IPS-20b (cell line): Measurements from ENCODE around the gene ABLIM2.

Experiments
- H3K27ac ChIP-seq: one replicate; pipeline ENCODE4 v1.5.1; 2013; ENCODE audit warnings: low read length
- H3K27me3 ChIP-seq: 2 replicates; pipeline ENCODE4 v1.6.1; 2013; ENCODE audit warnings: mild to moderate bottlenecking, low read length, inconsistent platforms; ENCODE audit not compliant: insufficient read depth
- H3K36me3 ChIP-seq: 2 replicates; pipeline ENCODE4 v1.6.1; 2013; ENCODE audit warnings: low read depth, mild to moderate bottlenecking, inconsistent platforms, low read length, moderate library complexity; ENCODE audit not compliant: insufficient read depth
- H3K4me1 ChIP-seq: 2 replicates; pipeline ENCODE4 v1.6.1; 2013; ENCODE audit warnings: mild to moderate bottlenecking, control low read depth, inconsistent platforms, low read length, moderate library complexity; ENCODE audit not compliant: insufficient read depth
- H3K4me3 ChIP-seq: 2 replicates; pipeline ENCODE4 v1.5.1; 2013; ENCODE audit warnings: mild to moderate bottlenecking, low read length, inconsistent platforms
- H3K9ac ChIP-seq: 2 replicates; pipeline ENCODE4 v1.6.1; 2013; ENCODE audit warnings: low read depth, mild to moderate bottlenecking, inconsistent platforms, low read length, moderate library complexity
- H3K9me3 ChIP-seq: 2 replicates; pipeline ENCODE4 v1.6.1; 2013; ENCODE audit warnings: mild to moderate bottlenecking, low read depth, low read length, inconsistent platforms; ENCODE audit not compliant: insufficient read depth

Gene ABLIM2

DNA sequence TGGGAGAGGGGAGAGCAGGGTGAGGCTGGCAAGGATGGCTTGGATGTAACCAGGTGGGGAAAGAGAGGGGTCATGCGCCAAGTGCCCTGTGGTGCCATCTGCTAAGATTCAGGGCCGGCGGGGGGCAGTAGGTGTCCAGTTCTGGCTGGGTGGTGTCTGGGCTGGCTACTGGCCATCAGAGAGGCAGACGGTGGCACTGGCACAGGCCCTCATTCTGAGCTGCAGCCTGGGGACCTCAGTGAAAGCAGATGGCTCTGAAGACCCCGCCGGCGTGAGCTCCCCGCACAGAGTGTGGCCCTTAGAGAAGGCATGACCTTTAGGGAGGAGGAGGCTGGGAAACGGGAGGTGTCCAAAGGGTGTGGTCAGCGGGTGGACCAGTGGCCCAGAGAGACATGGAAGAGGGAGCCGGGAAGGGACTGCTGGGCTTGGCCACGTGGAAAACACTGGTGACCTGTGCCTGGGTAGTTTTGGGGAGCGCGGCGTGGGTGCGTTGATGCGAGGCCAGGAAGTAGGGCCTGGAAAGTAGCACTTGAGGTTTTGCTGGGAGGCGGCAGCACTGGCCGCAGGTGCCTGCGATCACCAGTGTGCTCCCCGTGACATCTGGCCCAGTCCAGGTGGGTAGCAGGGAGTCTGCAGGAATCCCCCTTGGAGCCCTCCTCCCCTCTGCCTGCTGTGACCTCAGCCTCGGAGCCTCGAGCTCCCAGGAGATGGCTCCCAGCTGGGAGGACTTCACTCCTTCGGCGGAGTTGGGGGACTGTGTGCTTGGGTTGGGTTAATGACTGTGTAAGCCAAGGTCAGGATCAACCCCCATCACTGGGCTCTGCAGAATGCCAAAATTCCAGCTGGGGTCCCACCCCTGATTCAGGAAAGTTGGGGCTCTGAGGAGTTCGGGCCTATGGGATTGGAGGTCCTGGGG is 31.2 kb upstream of the ABLIM2 start:
- Histone ChIP-seq H3K9me3 (no peaks in the 10 kb centered on the region), H3K9ac (no peak overlapping the region), H3K27ac (no peak overlapping the region)

DNA sequence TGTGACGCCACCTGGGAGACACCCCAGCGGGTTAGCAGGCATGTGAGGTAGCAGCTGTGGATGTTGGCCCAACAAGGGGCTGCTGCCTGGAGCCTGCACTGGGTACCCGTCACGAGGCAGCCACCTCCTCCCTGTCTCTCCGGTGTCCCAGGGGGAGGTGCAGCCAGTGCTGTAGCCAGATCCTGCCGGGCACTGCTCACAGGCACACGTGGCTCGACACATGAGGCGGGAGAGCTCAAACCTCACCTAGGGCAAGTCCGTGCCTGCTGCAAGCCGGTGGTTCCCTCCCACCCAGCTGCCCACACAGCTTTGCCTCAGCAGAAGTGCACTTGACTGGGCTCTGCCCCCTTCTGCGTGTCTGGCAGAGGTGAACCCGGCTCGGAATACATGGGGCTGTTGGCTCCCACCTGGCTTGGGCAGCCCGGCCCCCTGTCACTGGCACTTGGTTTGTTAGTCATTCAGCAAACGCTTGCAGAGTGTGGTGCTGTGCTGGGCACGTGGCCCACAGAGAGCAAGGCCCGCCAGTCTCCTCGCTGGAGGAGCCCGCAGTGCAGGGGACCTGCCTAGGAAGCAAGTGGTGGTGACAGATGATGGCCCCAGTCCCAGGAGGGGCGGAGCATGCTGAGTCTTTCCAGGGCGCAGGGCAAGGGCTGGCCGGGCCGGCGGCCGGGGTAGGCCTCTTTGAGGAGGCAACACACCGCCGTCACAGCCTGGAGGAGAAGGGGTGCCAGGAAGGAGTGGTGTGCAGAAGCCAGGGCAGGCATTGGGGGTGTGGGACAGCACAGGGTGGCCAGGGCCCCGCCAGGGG is 30.3 kb upstream of the ABLIM2 start:
- Histone ChIP-seq H3K27me3 (no peaks in the 10 kb centered on the region), H3K27ac (no peak overlapping the region), H3K9ac (no peak overlapping the region), H3K9me3 (no peaks in the 10 kb centered on the region), H3K4me3 (no peak overlapping the region), H3K36me3 (no peaks in the 10 kb centered on the region), H3K4me1 (peaks cover 3% of the 10 kb centered on the region; the same call in 1 of the 2 replicates)

More for the DNA sequence above, 31.2 kb upstream of the ABLIM2 start:
- H3K27me3 ChIP-seq: no peaks in the 10 kb centered on the region
- no peak overlapping the region for H3K4me3 ChIP-seq
- H3K36me3 ChIP-seq: no peaks in the 10 kb centered on the region
- peaks cover 3% of the 10 kb centered on the region; the same call in 1 of the 2 replicates for H3K4me1 ChIP-seq

DNA sequence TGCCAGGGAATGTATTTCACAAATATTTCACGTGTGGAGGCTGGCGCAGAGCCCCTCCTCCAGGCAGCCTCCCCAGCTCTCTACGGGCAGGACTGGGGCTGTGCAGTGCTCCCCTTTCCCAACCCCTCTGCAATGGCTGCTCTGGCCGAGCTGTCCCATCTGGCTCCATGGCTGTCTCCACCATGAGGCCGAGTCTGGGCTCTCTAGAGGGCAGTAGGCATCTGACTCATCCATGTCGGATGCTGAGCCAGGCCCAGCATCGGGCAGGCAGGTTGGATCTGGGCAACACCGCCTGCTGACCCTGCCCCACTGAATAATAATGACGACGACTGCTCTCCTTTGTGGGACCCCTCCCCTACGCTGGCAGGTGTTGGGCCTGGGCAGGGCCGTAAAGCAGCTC is 29.5 kb upstream of the ABLIM2 start:
- H3K36me3 ChIP-seq: no peaks in the 10 kb centered on the region
- no peaks in the 10 kb centered on the region for H3K4me1 ChIP-seq
- no peak overlapping the region for H3K27ac ChIP-seq
- H3K9ac ChIP-seq: no peak overlapping the region
- H3K4me3 ChIP-seq: no peak overlapping the region
- H3K9me3 ChIP-seq: no peaks in the 10 kb centered on the region
- H3K27me3 ChIP-seq: no peaks in the 10 kb centered on the region

DNA sequence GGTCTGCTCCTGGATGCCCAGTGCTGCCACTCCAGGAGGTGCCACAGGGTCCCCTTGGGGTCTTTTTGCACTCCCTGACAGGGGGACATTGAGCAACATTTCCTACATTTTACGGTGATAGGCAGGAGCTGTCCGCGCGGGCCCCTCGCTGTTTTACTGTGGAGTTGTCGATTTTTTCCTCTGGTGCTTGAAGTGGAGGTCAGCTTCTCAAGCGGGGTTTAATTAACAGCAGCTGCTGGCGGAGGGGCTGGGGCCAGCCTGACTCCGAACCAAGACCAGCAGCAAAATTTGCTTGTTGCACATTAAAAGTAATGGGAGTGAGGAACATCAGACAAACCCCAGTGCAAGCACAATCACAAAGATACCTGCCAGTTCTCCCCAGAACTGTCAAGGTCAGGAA is 27.3 kb upstream of the ABLIM2 start:
- Histone ChIP-seq H3K4me1 (no peaks in the 10 kb centered on the region), H3K27me3 (no peaks in the 10 kb centered on the region), H3K9me3 (no peaks in the 10 kb centered on the region), H3K36me3 (no peaks in the 10 kb centered on the region), H3K4me3 (no peak overlapping the region), H3K27ac (no peak overlapping the region), H3K9ac (no peak overlapping the region)

DNA sequence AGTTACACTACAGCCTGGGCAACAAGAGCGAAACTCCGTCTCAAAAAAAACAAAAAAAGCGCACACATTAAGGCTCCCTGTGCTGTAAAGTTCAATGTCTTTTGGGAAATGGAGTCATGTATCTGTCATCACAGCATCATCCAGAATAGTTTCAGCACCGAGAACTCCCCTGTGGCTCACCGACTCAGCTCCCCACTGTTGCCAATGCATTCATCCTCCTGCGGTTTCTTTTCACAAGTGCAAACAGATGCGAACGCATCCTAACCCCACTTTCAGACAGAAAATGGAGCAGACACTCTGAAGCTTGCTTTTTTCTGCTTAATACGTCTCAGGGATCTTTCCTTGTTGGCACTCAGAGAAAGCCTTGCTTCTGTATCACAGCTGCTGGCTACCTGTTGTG is 26.7 kb upstream of the ABLIM2 start:
- H3K36me3 ChIP-seq: no peaks in the 10 kb centered on the region
- no peaks in the 10 kb centered on the region for H3K4me1 ChIP-seq
- H3K27me3 ChIP-seq: no peaks in the 10 kb centered on the region
- H3K9ac ChIP-seq: no peak overlapping the region
- H3K9me3 ChIP-seq: no peaks in the 10 kb centered on the region
- H3K27ac ChIP-seq: no peak overlapping the region
- no peak overlapping the region for H3K4me3 ChIP-seq

DNA sequence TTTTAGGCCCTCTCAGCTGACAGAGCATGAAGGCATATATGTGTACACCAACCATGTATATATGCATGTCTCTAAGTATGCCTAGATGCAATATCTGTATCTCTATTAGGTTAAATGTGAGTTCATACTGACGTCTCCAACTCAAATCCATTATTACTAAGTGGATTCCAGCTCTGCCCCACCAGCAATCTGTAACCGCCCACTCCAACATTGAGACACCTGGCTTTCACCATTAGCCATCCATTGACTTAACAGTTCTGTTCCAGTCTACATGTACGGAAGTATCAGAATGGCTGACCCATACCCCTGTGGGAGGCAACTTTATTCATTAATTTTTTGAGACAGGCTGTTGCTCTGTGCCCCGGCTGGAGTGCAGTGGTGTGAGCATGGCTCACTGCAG is 25.4 kb upstream of the ABLIM2 start:
- Histone ChIP-seq H3K4me1 (no peaks in the 10 kb centered on the region), H3K36me3 (no peaks in the 10 kb centered on the region), H3K4me3 (no peak overlapping the region), H3K27me3 (no peaks in the 10 kb centered on the region), H3K27ac (no peak overlapping the region), H3K9ac (no peak overlapping the region), H3K9me3 (no peaks in the 10 kb centered on the region)

DNA sequence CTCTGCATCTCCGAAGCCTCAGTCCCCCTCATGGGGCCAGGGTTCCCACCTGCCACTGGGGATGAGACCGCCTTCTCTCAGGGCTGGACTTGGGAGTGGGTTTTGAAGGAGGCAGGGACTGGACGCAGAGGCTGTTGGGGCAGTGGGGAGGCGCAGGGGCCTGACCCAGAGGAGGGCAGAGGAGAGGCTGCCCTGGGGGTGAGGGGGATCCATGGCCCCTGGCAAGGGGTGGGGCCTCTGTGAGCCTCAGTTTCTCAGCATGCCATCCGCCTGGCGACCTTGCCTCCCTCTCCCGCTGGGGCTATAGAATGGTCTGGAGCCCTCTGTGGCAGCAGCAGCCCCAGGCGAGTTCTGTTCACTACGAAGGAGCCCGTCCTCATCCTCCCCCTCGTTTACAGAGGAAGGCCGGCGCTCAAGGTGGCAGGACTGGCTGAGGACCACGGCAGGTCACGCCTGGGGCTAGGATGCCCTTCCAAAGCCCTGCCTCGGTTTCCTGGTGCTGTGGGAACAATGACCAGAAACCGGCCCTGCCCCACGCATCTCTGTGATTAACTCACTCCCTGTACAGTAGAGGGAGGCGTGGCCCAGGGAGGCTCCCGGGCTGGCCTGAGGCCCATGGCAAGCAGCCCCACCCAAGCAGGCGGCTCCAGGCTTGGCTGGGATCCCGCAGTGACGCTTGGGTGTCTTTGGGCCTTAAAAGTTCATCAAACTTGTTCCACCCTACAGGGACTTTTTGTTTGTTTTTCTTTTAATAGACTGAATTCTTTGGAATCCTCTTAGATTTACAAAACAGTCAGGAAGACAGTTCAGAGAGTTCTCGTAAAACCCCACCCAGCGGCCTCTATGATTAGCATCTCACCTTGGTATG is 24.5 kb upstream of the ABLIM2 start:
- Histone ChIP-seq H3K4me1 (no peaks in the 10 kb centered on the region), H3K27me3 (no peaks in the 10 kb centered on the region), H3K27ac (no peak overlapping the region), H3K9me3 (no peaks in the 10 kb centered on the region), H3K36me3 (no peaks in the 10 kb centered on the region), H3K4me3 (no peak overlapping the region), H3K9ac (no peak overlapping the region)

DNA sequence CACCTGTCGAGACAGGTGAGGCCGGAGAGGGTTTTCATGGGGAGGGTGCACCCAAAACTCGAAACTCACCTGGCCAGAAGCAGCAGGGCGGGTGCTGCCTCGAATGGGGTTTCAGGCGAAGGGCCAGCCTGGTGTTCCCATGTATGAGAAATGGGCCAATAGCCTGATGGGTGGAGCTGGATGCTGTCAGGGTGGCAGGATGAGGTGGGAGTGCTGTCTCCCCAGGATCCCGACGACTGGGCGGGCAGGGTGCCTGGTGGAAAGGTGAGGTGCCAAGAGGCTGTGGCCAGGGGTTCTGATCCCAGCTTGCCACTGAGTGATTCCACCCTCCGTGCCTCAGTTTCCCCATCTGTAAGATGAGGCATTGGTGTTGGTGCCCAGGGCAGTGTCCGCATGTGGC is 23.7 kb upstream of the ABLIM2 start:
- Histone ChIP-seq H3K27ac (no peak overlapping the region), H3K36me3 (no peaks in the 10 kb centered on the region), H3K4me1 (no peaks in the 10 kb centered on the region), H3K27me3 (no peaks in the 10 kb centered on the region), H3K9me3 (no peaks in the 10 kb centered on the region), H3K4me3 (no peak overlapping the region), H3K9ac (no peak overlapping the region)

DNA sequence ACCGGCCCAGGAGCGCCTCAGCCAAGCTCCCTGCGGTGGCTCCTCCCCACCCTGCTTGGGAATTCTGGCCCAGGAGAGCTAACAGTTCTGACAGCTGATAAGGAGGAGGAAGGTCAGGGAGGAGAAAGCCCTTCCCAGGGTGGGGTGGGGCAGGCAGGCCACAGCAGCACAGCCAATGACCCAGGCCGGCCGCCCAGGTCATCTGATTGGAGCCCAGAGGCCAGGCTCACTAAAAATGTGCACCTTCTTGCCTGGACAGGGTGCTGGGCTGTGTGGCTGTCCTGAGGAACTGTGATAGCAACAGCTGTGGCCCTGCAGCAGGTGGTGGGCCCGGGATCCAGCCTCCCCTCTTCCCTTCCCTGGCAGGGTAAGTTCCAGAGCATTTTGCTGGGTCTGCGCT is 23.2 kb upstream of the ABLIM2 start:
- Histone ChIP-seq H3K9ac (no peak overlapping the region), H3K9me3 (no peaks in the 10 kb centered on the region), H3K4me3 (no peak overlapping the region), H3K36me3 (no peaks in the 10 kb centered on the region), H3K27me3 (no peaks in the 10 kb centered on the region), H3K4me1 (no peaks in the 10 kb centered on the region), H3K27ac (no peak overlapping the region)

DNA sequence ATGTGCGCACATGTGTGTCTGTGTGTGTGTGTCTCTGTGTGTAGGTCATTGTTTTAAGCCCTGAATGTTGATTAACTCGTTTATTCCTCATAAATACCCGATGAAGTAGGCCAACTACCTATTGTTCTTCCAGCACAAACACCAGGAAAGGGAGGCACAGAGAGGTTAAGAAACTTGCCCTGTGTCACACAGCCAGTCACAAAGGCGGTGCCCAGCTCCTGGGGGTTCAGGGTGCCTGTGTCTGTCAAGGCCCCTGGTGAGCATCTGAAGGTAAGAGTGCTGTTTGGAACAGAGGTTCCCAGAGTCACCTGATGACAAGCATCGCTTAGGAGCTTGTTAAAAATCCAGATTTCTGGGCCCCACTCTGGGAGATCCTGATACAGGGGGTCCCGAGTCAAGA is 22.5 kb upstream of the ABLIM2 start:
- Histone ChIP-seq H3K36me3 (no peaks in the 10 kb centered on the region), H3K9ac (no peak overlapping the region), H3K9me3 (no peaks in the 10 kb centered on the region), H3K27me3 (no peaks in the 10 kb centered on the region), H3K4me1 (no peaks in the 10 kb centered on the region), H3K4me3 (no peak overlapping the region), H3K27ac (no peak overlapping the region)

DNA sequence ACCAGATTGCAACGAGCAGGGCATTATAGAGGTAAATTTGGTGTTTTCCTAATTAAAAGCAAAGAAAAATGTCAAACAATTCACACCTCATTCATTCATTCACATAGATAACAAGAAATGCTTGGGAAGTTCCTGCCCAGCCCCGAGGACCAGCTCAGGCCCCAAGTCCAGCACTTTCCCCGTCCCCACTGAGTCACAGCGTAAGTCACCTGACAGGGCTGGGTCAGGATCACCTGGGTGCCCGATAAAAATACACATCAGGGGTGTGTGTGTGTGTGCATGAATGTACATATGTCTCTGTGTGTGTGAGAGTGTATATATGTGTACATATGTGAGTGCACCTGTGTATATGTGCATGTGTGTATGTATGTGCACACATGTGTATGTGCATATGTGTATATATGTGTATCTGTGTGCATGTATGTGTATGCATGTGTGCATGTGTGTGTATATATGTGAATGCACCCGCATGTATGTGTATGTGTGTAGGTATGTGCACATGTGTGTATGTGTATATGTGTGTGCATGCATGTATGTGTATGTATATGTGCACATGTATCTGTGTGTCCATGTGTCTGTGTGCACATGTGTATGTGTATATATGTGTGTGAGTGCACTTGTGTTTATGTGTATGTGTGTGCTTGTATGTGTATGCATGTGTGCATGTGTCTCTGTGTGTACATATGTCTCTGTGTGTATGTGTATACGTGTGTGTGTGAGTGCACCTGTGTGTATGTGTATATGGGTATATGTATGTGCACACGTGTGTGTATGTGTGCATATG is 21.9 kb upstream of the ABLIM2 start:
- Histone ChIP-seq H3K9ac (no peak overlapping the region), H3K9me3 (no peaks in the 10 kb centered on the region), H3K27ac (no peak overlapping the region), H3K27me3 (no peaks in the 10 kb centered on the region), H3K4me1 (no peaks in the 10 kb centered on the region), H3K4me3 (no peak overlapping the region), H3K36me3 (no peaks in the 10 kb centered on the region)
